ENCODE data around the gene SLC44A1. TPM values are rescaled to one million over a fixed set of nuclear protein-coding genes. Genes with fewer than 3 reads are reported as not detected.
A peak's percentile ranks its signal among the peaks of the same experiment; 100 is the strongest.

SLC44A1 gene
- total and polyA plus RNA-seq, 8 donors = 58.0 to 79.8 (median 73.9) TPM

DNA sequence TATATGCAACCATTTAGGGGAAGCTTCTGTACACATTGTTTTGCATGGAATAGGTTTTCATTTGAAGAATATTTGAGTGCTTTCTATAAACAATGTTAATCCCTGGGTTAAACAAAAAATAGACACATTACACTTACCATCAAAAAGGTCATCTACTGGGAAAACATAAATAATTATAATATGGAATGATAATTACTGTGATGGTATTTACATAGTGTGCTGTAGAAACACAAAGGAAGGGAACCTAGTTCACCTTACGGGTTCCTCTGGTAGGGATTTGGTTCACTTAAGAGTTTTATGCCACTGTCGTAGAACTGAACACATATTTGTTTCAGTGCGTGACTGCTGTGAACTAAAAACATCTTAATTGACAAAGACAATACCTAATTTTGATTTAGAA lies 44.9 kb downstream of the SLC44A1 start:
- no peak for ATAC-seq
- intact Hi-C loops (cut with DNase I) = no loop called here
- Histone ChIP-seq H3K27me3 (no peaks in the 10 kb centered on the region), H3K9me3 (no peaks in the 10 kb centered on the region), H3K4me1 (peaks cover 4 to 20% of the 10 kb centered on the region in 2 donors), H3K36me3 (no peaks in the 10 kb centered on the region), H3K27ac (no peak overlapping the region), H3K4me3 (no peak overlapping the region)
- no peak for DNase-seq
- TF ChIP-seq, protein P1, sequence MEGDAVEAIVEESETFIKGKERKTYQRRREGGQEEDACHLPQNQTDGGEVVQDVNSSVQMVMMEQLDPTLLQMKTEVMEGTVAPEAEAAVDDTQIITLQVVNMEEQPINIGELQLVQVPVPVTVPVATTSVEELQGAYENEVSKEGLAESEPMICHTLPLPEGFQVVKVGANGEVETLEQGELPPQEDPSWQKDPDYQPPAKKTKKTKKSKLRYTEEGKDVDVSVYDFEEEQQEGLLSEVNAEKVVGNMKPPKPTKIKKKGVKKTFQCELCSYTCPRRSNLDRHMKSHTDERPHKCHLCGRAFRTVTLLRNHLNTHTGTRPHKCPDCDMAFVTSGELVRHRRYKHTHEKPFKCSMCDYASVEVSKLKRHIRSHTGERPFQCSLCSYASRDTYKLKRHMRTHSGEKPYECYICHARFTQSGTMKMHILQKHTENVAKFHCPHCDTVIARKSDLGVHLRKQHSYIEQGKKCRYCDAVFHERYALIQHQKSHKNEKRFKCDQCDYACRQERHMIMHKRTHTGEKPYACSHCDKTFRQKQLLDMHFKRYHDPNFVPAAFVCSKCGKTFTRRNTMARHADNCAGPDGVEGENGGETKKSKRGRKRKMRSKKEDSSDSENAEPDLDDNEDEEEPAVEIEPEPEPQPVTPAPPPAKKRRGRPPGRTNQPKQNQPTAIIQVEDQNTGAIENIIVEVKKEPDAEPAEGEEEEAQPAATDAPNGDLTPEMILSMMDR (IDR thresholded peaks at IDR 0.05) = no peak

DNA sequence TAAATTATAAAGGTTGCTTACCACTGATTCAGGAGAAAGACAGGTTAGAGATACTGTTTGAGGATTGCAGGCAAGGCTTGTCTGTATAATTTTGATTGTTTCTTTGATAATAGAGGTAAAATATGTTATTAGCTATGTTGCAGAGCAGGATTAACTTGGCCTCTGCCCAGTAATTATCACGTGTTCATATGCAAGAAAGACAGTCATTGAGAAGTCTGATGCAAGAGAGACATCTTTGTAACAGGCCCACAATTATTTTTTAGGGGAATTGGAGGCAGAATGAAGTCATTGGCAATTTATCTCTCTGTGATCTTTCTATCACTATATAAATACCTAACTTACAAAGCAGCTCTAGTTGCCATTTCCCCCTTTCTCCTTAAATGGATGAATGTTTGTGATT lies 46.0 kb downstream of the SLC44A1 start:
- peak in 1 of 4 donors; percentile 25 for DNase-seq
- H3K36me3 ChIP-seq = no peaks in the 10 kb centered on the region
- H3K4me3 ChIP-seq = no peak overlapping the region
- TF ChIP-seq, protein P1 (IDR thresholded peaks at IDR 0.05) = no peak
- no peaks in the 10 kb centered on the region for H3K27me3 ChIP-seq
- H3K27ac ChIP-seq = no peak overlapping the region
- no peaks in the 10 kb centered on the region for H3K9me3 ChIP-seq
- intact Hi-C loops (cut with DNase I) = no loop called here
- no peak for ATAC-seq
- peaks cover 4 to 20% of the 10 kb centered on the region in 2 donors for H3K4me1 ChIP-seq

DNA sequence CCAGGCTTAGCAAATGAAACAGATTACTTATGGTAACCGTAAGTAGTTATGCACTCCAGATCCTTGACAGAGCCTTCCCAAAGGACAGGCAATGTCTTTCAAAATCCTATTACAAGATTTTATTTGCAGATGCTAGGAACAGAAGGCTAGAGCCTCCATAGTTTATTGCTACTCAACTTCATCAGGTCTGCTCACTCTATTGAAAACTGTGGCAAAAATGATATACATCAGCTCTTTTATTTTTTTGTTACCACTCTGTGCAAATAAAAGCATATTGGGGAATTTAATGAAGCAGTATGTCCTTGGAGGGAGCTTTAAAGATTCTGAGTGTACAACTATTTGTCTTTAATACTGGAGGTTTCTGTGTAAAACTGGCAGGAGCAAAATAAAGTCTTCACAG lies 46.5 kb downstream of the SLC44A1 start:
- no peak for DNase-seq
- ATAC-seq = no peak
- intact Hi-C loops (cut with DNase I) = no loop called here
- Histone ChIP-seq H3K4me1 (peaks cover 4 to 20% of the 10 kb centered on the region in 2 donors), H3K36me3 (no peaks in the 10 kb centered on the region), H3K27me3 (no peaks in the 10 kb centered on the region), H3K4me3 (no peak overlapping the region), H3K27ac (no peak overlapping the region), H3K9me3 (no peaks in the 10 kb centered on the region)
- TF ChIP-seq, protein P1 (IDR thresholded peaks at IDR 0.05) = no peak

DNA sequence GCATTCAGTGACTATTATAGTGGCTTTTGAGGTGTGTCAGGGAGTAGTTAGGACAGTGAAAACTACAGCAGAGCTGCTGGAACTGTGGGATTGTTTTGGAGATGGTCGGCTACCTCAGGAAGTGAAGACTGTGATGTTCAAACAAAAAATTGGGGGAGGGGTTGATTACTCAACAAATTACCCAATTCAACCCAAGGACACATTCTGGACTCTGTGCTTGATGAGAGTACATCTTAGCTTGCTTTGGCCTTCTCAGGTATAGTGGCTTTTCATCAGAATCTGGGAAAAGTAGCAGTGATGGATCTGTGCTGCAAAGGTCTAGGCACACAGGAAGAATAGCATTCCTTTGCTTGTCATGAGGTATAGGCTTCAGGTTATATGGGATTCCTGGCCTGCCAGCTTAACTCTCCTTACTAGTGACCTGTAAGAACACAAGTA lies 47.0 kb downstream of the SLC44A1 start:
- Histone ChIP-seq H3K9me3 (no peaks in the 10 kb centered on the region), H3K4me1 (peaks cover 4 to 23% of the 10 kb centered on the region in 2 donors), H3K27me3 (no peaks in the 10 kb centered on the region), H3K27ac (no peak overlapping the region), H3K4me3 (no peak overlapping the region), H3K36me3 (no peaks in the 10 kb centered on the region)
- intact Hi-C loops (cut with DNase I) = no loop called here
- DNase-seq = no peak
- TF ChIP-seq, protein P1 (IDR thresholded peaks at IDR 0.05) = no peak
- ATAC-seq = no peak

DNA sequence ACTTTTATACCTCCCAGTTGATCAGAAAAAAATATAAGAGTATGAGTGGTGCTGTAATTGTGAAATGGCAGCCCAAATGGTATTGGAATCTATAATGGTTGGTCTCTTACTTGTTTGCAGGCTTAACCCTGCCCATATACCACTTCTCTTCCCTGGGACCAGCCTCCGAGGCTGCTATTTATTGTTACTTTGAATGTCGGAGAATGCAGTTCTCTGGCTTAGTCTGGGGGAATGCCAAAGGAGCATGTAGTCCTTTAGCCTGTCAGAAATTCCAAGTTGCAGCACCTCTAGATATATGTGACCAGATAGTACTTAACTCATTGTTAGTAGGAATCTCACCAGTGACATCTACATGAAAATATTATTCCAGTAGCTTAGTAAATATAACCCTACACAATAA lies 47.5 kb downstream of the SLC44A1 start:
- TF ChIP-seq, protein P1 (IDR thresholded peaks at IDR 0.05) = no peak
- no peak for ATAC-seq
- intact Hi-C loops (cut with DNase I) = no loop called here

More for the DNA sequence above, 47.5 kb downstream of the SLC44A1 start:
- H3K4me1 ChIP-seq = peaks cover 4 to 28% of the 10 kb centered on the region in 2 donors
- H3K4me3 ChIP-seq = no peak overlapping the region
- peak in 1 of 4 donors; percentile 8 for DNase-seq
- H3K27me3 ChIP-seq = no peaks in the 10 kb centered on the region
- no peak overlapping the region for H3K27ac ChIP-seq
- H3K9me3 ChIP-seq = no peaks in the 10 kb centered on the region
- H3K36me3 ChIP-seq = no peaks in the 10 kb centered on the region

Data from left lung (tissue), 10 donors.